Endometrial microvascular endothelial cells (primary cell): Measurements from ENCODE around the gene HSD17B1. TPM values are rescaled to one million over a fixed set of nuclear protein-coding genes. Genes with fewer than 3 reads are reported as not detected.

ENCODE experiments used
- in situ Hi-C: cut with HindIII; loops from 2 replicates; pipeline ENCODE4 v1.10.0; 2017; ENCODE audit warnings: low sequenced_read_pairs, low pct_unique_long_range_greater_than_20kb; ENCODE audit errors: inconsistent ontology term
- total RNA-seq: library from RNA; depleted of rRNA; stranded (reverse); fragments of >200 nt; gene quantifications from one replicate; pipeline ENCODE4 v1.2.3, GENCODE V29; 2015; ENCODE audit errors: inconsistent ontology term

The HSD17B1 gene
- total RNA-seq, 1 donor from 2014 or later, result not detected

GRCh38 chr17:42581744-42582270 lies 29.1 kb downstream of the HSD17B1 start:
- in situ Hi-C loops, result no loop called here

GRCh38 chr17:42584880-42585279 lies 32.2 kb downstream of the HSD17B1 start:
- in situ Hi-C loops, result no loop called here

- in situ Hi-C loops, result no loop called here
Measured at GRCh38 chr17:42585353-42585752, 32.6 kb downstream of the HSD17B1 start.

GRCh38 chr17:42586514-42587230 lies 33.9 kb downstream of the HSD17B1 start:
- in situ Hi-C loops, result no loop called here

GRCh38 chr17:42590886-42591285 lies 38.2 kb downstream of the HSD17B1 start:
- in situ Hi-C loops, result no loop called here

- in situ Hi-C loops, result no loop called here
Measured at GRCh38 chr17:42591411-42591810, 38.7 kb downstream of the HSD17B1 start.

- in situ Hi-C loops, result no loop called here
Measured at GRCh38 chr17:42596386-42596785, 43.7 kb downstream of the HSD17B1 start.

GRCh38 chr17:42598905-42599304 lies 46.2 kb downstream of the HSD17B1 start:
- in situ Hi-C loops, result no loop called here

- in situ Hi-C loops, result loop anchor here (10.0 kb wide), 1 partner anchor 81 kb away; the partner anchor contains the start of genes CCR10 and CNTNAP1
Measured at GRCh38 chr17:42603318-42603717, 50.6 kb downstream of the HSD17B1 start.

Other genes with a start within 250 kb of the HSD17B1 start
- gene STAT3, start 164.5 kb upstream of the HSD17B1 start, total RNA-seq, result 86.0 TPM
- 806 TPM for gene CAVIN1, start 129.7 kb upstream of the HSD17B1 start, total RNA-seq
- 27.1 TPM for gene ATP6V0A1, start 94.0 kb upstream of the HSD17B1 start, total RNA-seq
- 33.7 TPM for gene NAGLU, start 16.7 kb upstream of the HSD17B1 start, total RNA-seq
- 37.3 TPM for gene COASY, start 9.2 kb downstream of the HSD17B1 start, total RNA-seq
- gene MLX, start 14.2 kb downstream of the HSD17B1 start, total RNA-seq, result 31.6 TPM
- 8.5 TPM for gene PSMC3IP, start 24.8 kb downstream of the HSD17B1 start, total RNA-seq
- gene RETREG3, start 56.5 kb downstream of the HSD17B1 start, total RNA-seq, result 65.9 TPM
- 137 TPM for gene TUBG1, start 56.8 kb downstream of the HSD17B1 start, total RNA-seq
- 7.4 TPM for gene TUBG2, start 106.4 kb downstream of the HSD17B1 start, total RNA-seq
- gene PLEKHH3, start 124.1 kb downstream of the HSD17B1 start, total RNA-seq, result 9.6 TPM
- gene CCR10, start 128.9 kb downstream of the HSD17B1 start, total RNA-seq, result 1.5 TPM
- 29.7 TPM for gene CNTNAP1, start 129.6 kb downstream of the HSD17B1 start, total RNA-seq
- gene EZH1, start 192.1 kb downstream of the HSD17B1 start, total RNA-seq, result 13.5 TPM
- 2.8 TPM for gene RAMP2, start 208.3 kb downstream of the HSD17B1 start, total RNA-seq
- 70.5 TPM for gene VPS25, start 220.5 kb downstream of the HSD17B1 start, total RNA-seq
- 6.5 TPM for gene WNK4, start 227.7 kb downstream of the HSD17B1 start, total RNA-seq
- 79.3 TPM for gene COA3, start 245.8 kb downstream of the HSD17B1 start, total RNA-seq
- gene CNTD1, start 245.9 kb downstream of the HSD17B1 start, total RNA-seq, result 0.37 TPM